ENCODE measurements around the gene CLMN. TPM values are rescaled to one million over a fixed set of nuclear protein-coding genes. Genes with fewer than 3 reads are reported as not detected.
"Not testable (repeated sequence)": the region's sequence is repeated elsewhere in the genome, so short reads cannot be mapped to it uniquely, and the experiment has no call there.

Gene CLMN
- total RNA-seq, 1 experiment from 2014 or later, result 111 TPM

GRCh38 chr14:95208598-95208997, 111.1 kb downstream of the CLMN start:
- peaks cover 14% of the 10 kb centered on the region for H3K4me1 Mint-ChIP-seq (ENCODE audit: low read depth, unreplicated experiment)
- no peak overlapping the region for H3K27ac Mint-ChIP-seq (ENCODE audit: unreplicated experiment)
- no peak for DNase-seq
- no peak for TF ChIP-seq CTCF (IDR thresholded peaks at IDR 0.05; ENCODE audit: unreplicated experiment)
- peaks cover 48% of the 10 kb centered on the region for H3K36me3 Mint-ChIP-seq (ENCODE audit: insufficient read depth, unreplicated experiment)
- H3K27me3 Mint-ChIP-seq (ENCODE audit: unreplicated experiment), result no peaks in the 10 kb centered on the region
- CTCF ChIA-PET, result no interaction called here
- no TSS peak for BruUV-seq (replicated peaks)
- no peak overlapping the region for H3K4me3 Mint-ChIP-seq (ENCODE audit: low read depth, unreplicated experiment)
- H3K9me3 Mint-ChIP-seq (ENCODE audit: low read depth, unreplicated experiment), result peaks cover 6% of the 10 kb centered on the region
- intact Hi-C loops (cut with micrococcal nuclease; ENCODE audit: unreplicated experiment), result no loop called here

- CTCF ChIA-PET, result interaction anchor here (0.5 kb wide), 1 partner anchor 302 kb away, joined by 3 read pairs; no protein-coding TSS in a partner anchor
- Mint-ChIP-seq H3K4me1 (ENCODE audit: low read depth, unreplicated experiment) (peaks cover 11% of the 10 kb centered on the region), H3K9me3 (ENCODE audit: low read depth, unreplicated experiment) (peaks cover 6% of the 10 kb centered on the region), H3K36me3 (ENCODE audit: insufficient read depth, unreplicated experiment) (peaks cover 53% of the 10 kb centered on the region), H3K27ac (ENCODE audit: unreplicated experiment) (no peak overlapping the region), H3K27me3 (ENCODE audit: unreplicated experiment) (no peaks in the 10 kb centered on the region), H3K4me3 (ENCODE audit: low read depth, unreplicated experiment) (no peak overlapping the region)
- TF ChIP-seq CTCF (IDR thresholded peaks at IDR 0.05; ENCODE audit: unreplicated experiment), result no peak
- DNase-seq, result no peak
- no TSS peak for BruUV-seq (replicated peaks)
- intact Hi-C loops (cut with micrococcal nuclease; ENCODE audit: unreplicated experiment), result no loop called here
These were observed 112.1 kb downstream of the CLMN start for GRCh38 chr14:95207475-95208233.

DNA sequence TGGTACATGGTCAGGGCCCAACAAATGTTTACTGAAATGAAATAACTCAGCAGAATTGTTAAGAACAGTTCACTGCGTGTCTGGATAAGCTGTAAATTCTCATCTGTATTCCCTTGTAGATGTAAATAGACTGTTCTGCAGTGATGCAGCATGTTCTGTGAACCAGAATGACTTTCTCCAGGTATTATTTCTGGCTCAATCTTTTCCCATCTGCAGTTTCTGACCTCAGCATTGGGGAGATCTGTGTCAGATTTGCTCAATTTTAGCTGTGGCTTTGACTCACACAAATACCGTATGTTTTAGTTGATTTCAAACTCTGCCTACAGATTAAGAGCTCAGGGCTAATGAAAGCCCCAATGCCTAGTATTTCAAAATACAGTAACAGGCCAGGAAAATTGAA, 113.2 kb downstream of the CLMN start:
- CTCF ChIA-PET, result no interaction called here
- Mint-ChIP-seq H3K4me3 (ENCODE audit: low read depth, unreplicated experiment) (no peak overlapping the region), H3K36me3 (ENCODE audit: insufficient read depth, unreplicated experiment) (peaks cover 45% of the 10 kb centered on the region), H3K9me3 (ENCODE audit: low read depth, unreplicated experiment) (peaks cover 6% of the 10 kb centered on the region), H3K27ac (ENCODE audit: unreplicated experiment) (no peak overlapping the region), H3K4me1 (ENCODE audit: low read depth, unreplicated experiment) (peaks cover under 1% of the 10 kb centered on the region), H3K27me3 (ENCODE audit: unreplicated experiment) (no peaks in the 10 kb centered on the region)
- intact Hi-C loops (cut with micrococcal nuclease; ENCODE audit: unreplicated experiment), result no loop called here
- DNase-seq, result no peak
- no peak for TF ChIP-seq CTCF (IDR thresholded peaks at IDR 0.05; ENCODE audit: unreplicated experiment)
- BruUV-seq (replicated peaks), result no TSS peak

- DNase-seq, result no peak
- no peaks in the 10 kb centered on the region for H3K27me3 Mint-ChIP-seq (ENCODE audit: unreplicated experiment)
- H3K4me3 Mint-ChIP-seq (ENCODE audit: low read depth, unreplicated experiment), result no peak overlapping the region
- no peak overlapping the region for H3K27ac Mint-ChIP-seq (ENCODE audit: unreplicated experiment)
- no peak for TF ChIP-seq CTCF (IDR thresholded peaks at IDR 0.05; ENCODE audit: unreplicated experiment)
- H3K9me3 Mint-ChIP-seq (ENCODE audit: low read depth, unreplicated experiment), result peaks cover 6% of the 10 kb centered on the region
- no TSS peak for BruUV-seq (replicated peaks)
- intact Hi-C loops (cut with micrococcal nuclease; ENCODE audit: unreplicated experiment), result no loop called here
- H3K36me3 Mint-ChIP-seq (ENCODE audit: insufficient read depth, unreplicated experiment), result peaks cover 37% of the 10 kb centered on the region
- CTCF ChIA-PET, result no interaction called here
- no peaks in the 10 kb centered on the region for H3K4me1 Mint-ChIP-seq (ENCODE audit: low read depth, unreplicated experiment)
These were observed 115.0 kb downstream of the CLMN start for GRCh38 chr14:95204705-95205104.

GRCh38 chr14:95201745-95202144, 118.0 kb downstream of the CLMN start:
- H3K27ac Mint-ChIP-seq (ENCODE audit: unreplicated experiment); DNase-seq; H3K27me3 Mint-ChIP-seq (ENCODE audit: unreplicated experiment); CTCF ChIA-PET; H3K4me1 Mint-ChIP-seq (ENCODE audit: low read depth, unreplicated experiment); intact Hi-C loops (cut with micrococcal nuclease; ENCODE audit: unreplicated experiment); BruUV-seq (replicated peaks); H3K4me3 Mint-ChIP-seq (ENCODE audit: low read depth, unreplicated experiment); H3K9me3 Mint-ChIP-seq (ENCODE audit: low read depth, unreplicated experiment): not testable (repeated sequence)
- H3K36me3 Mint-ChIP-seq (ENCODE audit: insufficient read depth, unreplicated experiment), result peaks cover 28% of the 10 kb centered on the region

All from Calu3 (cell line).